ENCODE results near the gene UNC13B.

DNA sequence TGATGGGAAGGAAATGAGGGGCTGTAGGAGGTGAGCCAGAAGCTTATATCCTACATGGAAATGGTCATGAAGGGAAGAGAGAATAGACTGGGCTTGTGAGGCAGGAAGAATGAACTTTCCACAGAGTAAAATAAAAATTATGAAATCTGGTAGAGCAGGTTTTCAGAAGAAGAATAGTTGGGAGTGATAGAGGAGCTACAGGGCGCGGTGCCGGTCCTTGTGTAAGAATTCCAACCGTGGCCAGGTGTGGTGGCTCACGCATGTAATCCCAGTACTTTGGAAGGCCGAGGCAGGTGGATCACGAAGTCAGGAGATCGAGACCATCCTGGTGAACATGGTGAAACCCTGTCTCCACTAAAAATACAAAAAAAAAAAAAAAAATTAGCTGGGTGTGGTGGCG is 8.9 kb upstream of the UNC13B start:
- TF ChIP-seq BRCA1 (IDR thresholded peaks at IDR 0.05) (no peak), BRCA1 (CRISPR knock-in tag; IDR thresholded peaks at IDR 0.05) (no peak), RBBP5 (IDR thresholded peaks at IDR 0.05; ENCODE audit: borderline replicate concordance, insufficient read depth, low read length, poor library complexity, severe bottlenecking) (no peak), NONO (IDR thresholded peaks at IDR 0.05; ENCODE audit: low read depth in 2 of 2, low read length in 1 of 2) (no peak), MYC (IDR thresholded peaks at IDR 0.05; ENCODE audit: low read depth, low read length) (no peak), MYC (CRISPR knock-in tag; IDR thresholded peaks at IDR 0.05; ENCODE audit: borderline replicate concordance, low read depth) (no peak)
- TF ChIP-seq, protein P1, sequence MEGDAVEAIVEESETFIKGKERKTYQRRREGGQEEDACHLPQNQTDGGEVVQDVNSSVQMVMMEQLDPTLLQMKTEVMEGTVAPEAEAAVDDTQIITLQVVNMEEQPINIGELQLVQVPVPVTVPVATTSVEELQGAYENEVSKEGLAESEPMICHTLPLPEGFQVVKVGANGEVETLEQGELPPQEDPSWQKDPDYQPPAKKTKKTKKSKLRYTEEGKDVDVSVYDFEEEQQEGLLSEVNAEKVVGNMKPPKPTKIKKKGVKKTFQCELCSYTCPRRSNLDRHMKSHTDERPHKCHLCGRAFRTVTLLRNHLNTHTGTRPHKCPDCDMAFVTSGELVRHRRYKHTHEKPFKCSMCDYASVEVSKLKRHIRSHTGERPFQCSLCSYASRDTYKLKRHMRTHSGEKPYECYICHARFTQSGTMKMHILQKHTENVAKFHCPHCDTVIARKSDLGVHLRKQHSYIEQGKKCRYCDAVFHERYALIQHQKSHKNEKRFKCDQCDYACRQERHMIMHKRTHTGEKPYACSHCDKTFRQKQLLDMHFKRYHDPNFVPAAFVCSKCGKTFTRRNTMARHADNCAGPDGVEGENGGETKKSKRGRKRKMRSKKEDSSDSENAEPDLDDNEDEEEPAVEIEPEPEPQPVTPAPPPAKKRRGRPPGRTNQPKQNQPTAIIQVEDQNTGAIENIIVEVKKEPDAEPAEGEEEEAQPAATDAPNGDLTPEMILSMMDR (IDR thresholded peaks at IDR 0.05 in 2 of 3, conservative IDR thresholded peaks at IDR 0.05 in 1 of 3; ENCODE audit: insufficient read depth in 2 of 3, low read depth in 1 of 3, low read length in 3 of 3), result no peak
